GM23248 (cell line): Measurements from ENCODE around the gene PHACTR4. TPM values are rescaled to one million over a fixed set of nuclear protein-coding genes. Genes with fewer than 3 reads are reported as not detected.
A peak's percentile ranks its signal among the peaks of the same experiment; 100 is the strongest.
"Not testable (repeated sequence)": the region's sequence is repeated elsewhere in the genome, so short reads cannot be mapped to it uniquely, and the experiment has no call there.

Experiments used
- DNase-seq: peaks from one replicate; pipeline ENCODE4 v3.0.0-alpha.2; 2015
- H2AFZ ChIP-seq: fragments of 200-600 bp; sonication (generic); 2 replicates; pipeline ENCODE4 v1.6.1; 2016; ENCODE audit warnings: antibody characterized with exemption
- H3F3A ChIP-seq: fragments of 200-600 bp; sonication (generic); 2 replicates; pipeline ENCODE4 v1.6.1; 2016; ENCODE audit warnings: mild to moderate bottlenecking, antibody characterized with exemption, mixed run types; ENCODE audit not compliant: insufficient read depth
- H3K27ac ChIP-seq: fragments of 200-600 bp; sonication (generic); 2 replicates; pipeline ENCODE4 v1.5.1; 2016; ENCODE audit warnings: mild to moderate bottlenecking
- H3K27me3 ChIP-seq: fragments of 200-600 bp; sonication (generic); replicated peaks from 2 replicates; pipeline ENCODE4 v1.6.1; 2016; ENCODE audit warnings: mild to moderate bottlenecking; ENCODE audit not compliant: insufficient read depth
- H3K36me3 ChIP-seq: fragments of 200-600 bp; sonication (generic); 2 replicates; pipeline ENCODE4 v1.6.1; 2016; ENCODE audit warnings: low read depth, mild to moderate bottlenecking
- H3K4me1 ChIP-seq: fragments of 200-600 bp; sonication (generic); 2 replicates; pipeline ENCODE4 v1.6.1; 2016; ENCODE audit warnings: mild to moderate bottlenecking; ENCODE audit not compliant: insufficient read depth
- H3K4me2 ChIP-seq: fragments of 200-600 bp; sonication (generic); one replicate; pipeline ENCODE4 v1.6.1; 2016; ENCODE audit warnings: mild to moderate bottlenecking; ENCODE audit not compliant: unreplicated experiment
- H3K4me3 ChIP-seq: fragments of 200-600 bp; sonication (generic); 2 replicates; pipeline ENCODE4 v1.5.1; 2016; ENCODE audit warnings: mild to moderate bottlenecking
- H3K79me2 ChIP-seq: fragments of 200-600 bp; sonication (generic); 2 replicates; pipeline ENCODE4 v1.6.1; 2016; ENCODE audit warnings: mild to moderate bottlenecking; ENCODE audit not compliant: insufficient read depth
- H3K9ac ChIP-seq: fragments of 200-600 bp; sonication (generic); 2 replicates; pipeline ENCODE4 v1.6.1; 2016; ENCODE audit warnings: mild to moderate bottlenecking
- H3K9me2 ChIP-seq: fragments of 200-600 bp; sonication (generic); 2 replicates; pipeline ENCODE4 v1.6.1; 2016; ENCODE audit warnings: mixed run types, mild to moderate bottlenecking, moderate library complexity; ENCODE audit not compliant: insufficient read depth
- H3K9me3 ChIP-seq: fragments of 200-600 bp; sonication (generic); one replicate; pipeline ENCODE4 v1.6.1; 2017; ENCODE audit warnings: low read depth
- H4K20me1 ChIP-seq: fragments of 200-600 bp; sonication (generic); 2 replicates; pipeline ENCODE4 v1.6.0; 2016; ENCODE audit not compliant: insufficient read depth
- EZH2 ChIP-seq: fragments of 200-600 bp; sonication (generic); IDR thresholded peaks from 2 replicates; pipeline ENCODE4 v1.6.1; 2018; ENCODE audit warnings: antibody characterized with exemption, mild to moderate bottlenecking; ENCODE audit not compliant: insufficient read depth, poor library complexity, severe bottlenecking
- EZH2phosphoT487 ChIP-seq: fragments of 200-600 bp; sonication (generic); IDR thresholded peaks from 2 replicates; pipeline ENCODE4 v1.6.1; 2018; ENCODE audit warnings: antibody characterized with exemption, moderate library complexity, mild to moderate bottlenecking, low read depth; ENCODE audit not compliant: insufficient read depth
- WGBS, 2 experiments: methylation state at CpG; one replicate each; pipeline ENCODE4 v1.1.6; 2015 to 2017; ENCODE audit warnings: low lambda C conversion rate in 2 of 2, low coverage in 1 of 2; ENCODE audit errors: missing lambda C conversion rate in 2 of 2; 5-methylcytosine and 5-hydroxymethylcytosine counted together
- in situ Hi-C: fragments of 300-500 bp; cut with MboI; formaldehyde crosslinking; loops from 2 replicates; pipeline ENCODE4 v1.15.0; 2020
- polyA plus RNA-seq: library from polyadenylated mRNA; unstranded; fragments of >200 nt; fragmentation: Nextera tagmentation; extraction: Ambion mirVana; gene quantifications from 2 replicates; pipeline ENCODE4 v1.2.1, GENCODE V29; 2016
- small RNA-seq: library from RNA; depleted of rRNA; stranded (forward); fragments of <200 nt; gene quantifications from one replicate; pipeline ENCODE3, GENCODE V24; 2014; ENCODE audit warnings: low read depth, low replicate concordance
- total RNA-seq: library from RNA; depleted of rRNA; stranded (reverse); fragments of >200 nt; shearing (Covaris generic); gene quantifications from 2 replicates; pipeline ENCODE4 v1.2.3, GENCODE V29; 2014; rRNA removed

The PHACTR4 gene
- total and polyA plus RNA-seq, 2 experiments from 2014 or later, result 5.2 to 14.3 TPM

DNA sequence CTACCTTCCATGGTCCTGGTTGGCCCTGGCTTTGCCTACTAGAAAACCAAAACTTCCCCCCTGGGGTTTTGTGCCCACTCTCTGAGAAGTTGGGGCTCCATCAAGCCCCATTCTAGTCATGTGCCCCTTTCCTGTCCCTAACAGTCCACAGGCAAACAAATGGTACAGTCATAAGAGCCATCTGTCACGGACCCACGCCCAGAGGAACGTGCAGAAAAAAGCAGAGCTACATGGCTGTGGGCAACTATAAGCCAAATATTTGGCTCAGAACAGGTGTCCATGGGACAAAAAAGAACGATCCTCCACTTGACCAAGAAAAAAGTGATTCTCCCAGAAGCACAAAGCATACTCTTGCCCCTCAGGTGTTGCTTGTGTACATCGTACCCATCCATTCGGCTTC, 168.7 kb downstream of the PHACTR4 start:
- H3F3A ChIP-seq, result no peaks in the 10 kb centered on the region
- H3K4me1 ChIP-seq, result no peaks in the 10 kb centered on the region
- no peaks in the 10 kb centered on the region for H3K27me3 ChIP-seq
- in situ Hi-C loops, result no loop called here
- 99% methylated on average over 6 of the region's 6 CpGs for WGBS, 2 experiments
- no peak overlapping the region for H3K9ac ChIP-seq
- H2AFZ ChIP-seq, result no peak overlapping the region
- H3K4me3 ChIP-seq, result no peak overlapping the region
- no peaks in the 10 kb centered on the region for H3K79me2 ChIP-seq
- H3K9me2 ChIP-seq, result no peaks in the 10 kb centered on the region
- H3K36me3 ChIP-seq, result no peaks in the 10 kb centered on the region; the same call in 1 of the 2 replicates
- no peak for DNase-seq
- TF ChIP-seq EZH2, result no peak
- no peak for TF ChIP-seq EZH2phosphoT487
- no peaks in the 10 kb centered on the region for H4K20me1 ChIP-seq
- H3K9me3 ChIP-seq, result no peaks in the 10 kb centered on the region
- no peak overlapping the region for H3K27ac ChIP-seq
- H3K4me2 ChIP-seq, result no peak overlapping the region

- in situ Hi-C loops, result no loop called here
- no peak for DNase-seq
- Histone ChIP-seq H3K79me2 (no peaks in the 10 kb centered on the region), H3K27ac (no peak overlapping the region), H2AFZ (no peak overlapping the region), H3K9me2 (no peaks in the 10 kb centered on the region), H4K20me1 (no peaks in the 10 kb centered on the region), H3K9me3 (no peaks in the 10 kb centered on the region), H3K4me2 (no peak overlapping the region), H3K9ac (no peak overlapping the region), H3K4me3 (no peak overlapping the region), H3K4me1 (no peaks in the 10 kb centered on the region), H3F3A (no peaks in the 10 kb centered on the region), H3K36me3 (no peaks in the 10 kb centered on the region; the same call in 1 of the 2 replicates), H3K27me3 (no peaks in the 10 kb centered on the region)
- 86 to 88% methylated on average over 7 of the region's 7 CpGs for WGBS, 2 experiments
- no peak for TF ChIP-seq EZH2
- no peak for TF ChIP-seq EZH2phosphoT487
These were observed 171.1 kb downstream of the PHACTR4 start for GRCh38 chr1:28540651-28541050.

GRCh38 chr1:28541414-28542015, 172.0 kb downstream of the PHACTR4 start:
- H3F3A ChIP-seq, H3K27ac ChIP-seq, H3K4me2 ChIP-seq, H3K9me3 ChIP-seq, H3K79me2 ChIP-seq, H3K4me3 ChIP-seq, H3K9ac ChIP-seq, H4K20me1 ChIP-seq, in situ Hi-C loops, H3K9me2 ChIP-seq, DNase-seq, H3K36me3 ChIP-seq, H2AFZ ChIP-seq, H3K27me3 ChIP-seq, H3K4me1 ChIP-seq: not testable (repeated sequence)
- WGBS, 2 experiments, result 87 to 88% methylated on average over 8 of the region's 8 CpGs

- H3K4me1 ChIP-seq, result no peaks in the 10 kb centered on the region
- H3K79me2 ChIP-seq, result no peaks in the 10 kb centered on the region
- H3K9ac ChIP-seq, result no peak overlapping the region
- H3K36me3 ChIP-seq, result no peaks in the 10 kb centered on the region
- no peak for DNase-seq
- TF ChIP-seq EZH2 (no peak), EZH2phosphoT487 (no peak)
- H3K9me3 ChIP-seq, result no peaks in the 10 kb centered on the region
- H3K4me2 ChIP-seq, result no peak overlapping the region
- no peak overlapping the region for H3K4me3 ChIP-seq
- no peak overlapping the region for H2AFZ ChIP-seq
- in situ Hi-C loops, result no loop called here
- H3K9me2 ChIP-seq, result no peaks in the 10 kb centered on the region
- H4K20me1 ChIP-seq, result no peaks in the 10 kb centered on the region
- H3K27ac ChIP-seq, result no peak overlapping the region
- 95 to 99% methylated on average over 4 of the region's 4 CpGs for WGBS, 2 experiments
- no peaks in the 10 kb centered on the region for H3F3A ChIP-seq
- no peaks in the 10 kb centered on the region for H3K27me3 ChIP-seq
These were observed 175.7 kb downstream of the PHACTR4 start for GRCh38 chr1:28545246-28545628.

- no peak for DNase-seq
- no peak overlapping the region for H2AFZ ChIP-seq
- in situ Hi-C loops, result no loop called here
- H3K9me2 ChIP-seq, result no peaks in the 10 kb centered on the region
- H3K4me2 ChIP-seq, result no peak overlapping the region
- WGBS, 2 experiments, result 72 to 86% methylated on average over 3 of the region's 3 CpGs
- no peaks in the 10 kb centered on the region for H3K4me1 ChIP-seq
- no peaks in the 10 kb centered on the region for H4K20me1 ChIP-seq
- H3K79me2 ChIP-seq, result peaks cover 3% of the 10 kb centered on the region; the same call in 1 of the 2 replicates
- H3F3A ChIP-seq, result no peaks in the 10 kb centered on the region
- H3K4me3 ChIP-seq, result no peak overlapping the region
- H3K9me3 ChIP-seq, result no peaks in the 10 kb centered on the region
- H3K27ac ChIP-seq, result no peak overlapping the region
- TF ChIP-seq EZH2, result no peak
- no peak for TF ChIP-seq EZH2phosphoT487
- H3K9ac ChIP-seq, result no peak overlapping the region
- H3K27me3 ChIP-seq, result no peaks in the 10 kb centered on the region
- no peaks in the 10 kb centered on the region for H3K36me3 ChIP-seq
These were observed 178.8 kb downstream of the PHACTR4 start for GRCh38 chr1:28548318-28548717.

Small RNAs within 50 kb of the gene (small RNA-seq; reads per million reads assigned to genes)
- gene RF00019, result not detected
- not detected for gene RNU6ATAC27P
- not detected for gene SNORA73A
- 6.3 reads per million, percentile 81 among the genes with 10 or more reads in this experiment for gene SNORA73B

Other genes with a start within 250 kb of the PHACTR4 start
- not detected in 2 replicates for gene PTAFR, start 193.1 kb upstream of the PHACTR4 start, total RNA-seq
- gene PTAFR, start 193.1 kb upstream of the PHACTR4 start, polyA plus RNA-seq, result 0.08 TPM in 1 of 2 replicates, not detected in the other
- 52.7 and 53.0 TPM in 2 replicates for gene DNAJC8, start 136.7 kb upstream of the PHACTR4 start, total RNA-seq
- 98.6 and 101 TPM in 2 replicates for gene DNAJC8, start 136.7 kb upstream of the PHACTR4 start, polyA plus RNA-seq
- 98.1 and 163 TPM in 2 replicates for gene ATP5IF1, start 133.6 kb upstream of the PHACTR4 start, total RNA-seq
- gene ATP5IF1, start 133.6 kb upstream of the PHACTR4 start, polyA plus RNA-seq, result 418 and 421 TPM in 2 replicates
- gene SESN2, start 110.2 kb upstream of the PHACTR4 start, total RNA-seq, result 57.8 and 58.4 TPM in 2 replicates
- 34.3 and 34.5 TPM in 2 replicates for gene SESN2, start 110.2 kb upstream of the PHACTR4 start, polyA plus RNA-seq
- 8.1 and 10.9 TPM in 2 replicates for gene MED18, start 40.7 kb upstream of the PHACTR4 start, total RNA-seq
- gene MED18, start 40.7 kb upstream of the PHACTR4 start, polyA plus RNA-seq, result 11.6 and 12.4 TPM in 2 replicates
- 27.0 and 31.7 TPM in 2 replicates for gene RCC1, start 136.3 kb downstream of the PHACTR4 start, total RNA-seq
- 17.5 and 17.9 TPM in 2 replicates for gene RCC1, start 136.3 kb downstream of the PHACTR4 start, polyA plus RNA-seq
- 21.9 and 22.0 TPM in 2 replicates for gene TRNAU1AP, start 183.3 kb downstream of the PHACTR4 start, total RNA-seq
- 26.6 and 27.4 TPM in 2 replicates for gene TRNAU1AP, start 183.3 kb downstream of the PHACTR4 start, polyA plus RNA-seq
- gene RAB42, start 222.5 kb downstream of the PHACTR4 start, total RNA-seq, result 2.5 and 6.1 TPM in 2 replicates
- 1.9 and 2.4 TPM in 2 replicates for gene RAB42, start 222.5 kb downstream of the PHACTR4 start, polyA plus RNA-seq